HG02678 (cell line): ENCODE results near the gene DYDC2.

Experiments used
- ATAC-seq: cut with Tn5 transposase; IDR thresholded peaks from one replicate; pipeline ENCODE4 v1.9.1; 2021; ENCODE audit warnings: mild to moderate bottlenecking, moderate library complexity; ENCODE audit not compliant: unreplicated experiment

Gene DYDC2

DNA sequence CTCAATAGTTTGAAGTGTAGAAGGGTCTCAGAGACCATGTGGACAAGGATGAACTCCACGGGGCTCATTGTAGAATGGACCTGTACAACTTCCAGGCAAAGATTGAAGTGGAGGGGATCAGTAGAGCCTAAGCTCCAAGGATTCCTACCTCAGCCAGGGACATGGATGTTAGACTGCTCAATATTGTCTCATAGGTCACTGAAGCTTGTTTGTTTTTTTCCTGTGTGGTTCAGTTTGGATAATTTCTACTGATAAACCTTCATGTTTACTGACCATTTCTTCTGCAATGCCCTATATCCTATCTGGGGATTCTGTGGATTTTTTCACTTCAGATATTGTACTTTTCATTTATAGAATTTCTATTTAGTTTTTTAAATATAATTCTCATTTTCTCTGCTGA lies 8.9 kb downstream of the DYDC2 start:
- no peak for ATAC-seq

DNA sequence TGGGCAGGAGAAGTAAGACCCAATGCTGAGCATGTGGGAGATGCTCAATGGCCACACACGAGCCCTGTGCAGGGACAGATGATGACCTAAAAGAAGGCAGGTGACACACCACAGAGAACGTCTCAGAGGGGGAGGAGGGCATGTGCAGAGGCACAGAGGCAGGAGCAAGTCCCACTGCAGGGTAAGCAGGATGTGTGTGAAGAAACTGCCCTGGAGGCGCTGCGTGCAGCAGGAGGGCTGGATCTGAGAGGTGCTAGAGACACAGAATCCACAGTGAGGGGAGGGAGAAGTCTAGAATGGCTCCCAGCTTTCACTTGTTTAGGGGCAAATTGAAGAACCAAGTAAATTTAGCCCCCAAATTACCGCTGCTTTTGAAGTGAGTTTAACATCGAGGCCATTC lies 14.9 kb downstream of the DYDC2 start:
- ATAC-seq = no peak

DNA sequence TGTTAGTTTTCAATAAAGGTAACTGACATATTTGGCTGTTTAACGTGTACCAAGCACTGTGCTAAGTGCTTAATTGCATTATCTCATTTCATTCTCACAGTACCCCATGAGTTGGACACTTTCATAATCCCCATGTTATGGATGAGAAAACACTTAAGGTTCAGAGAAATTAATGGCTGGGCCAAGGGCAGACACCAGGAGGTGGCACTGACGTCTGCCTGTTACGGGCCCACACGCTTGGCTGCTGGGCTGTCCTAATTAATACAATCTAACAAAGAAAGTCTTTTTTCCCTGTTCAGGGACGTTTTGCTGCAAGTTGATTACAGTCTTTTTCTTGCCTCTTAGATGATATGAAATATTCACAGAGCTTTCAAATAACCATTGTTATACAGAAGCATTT lies 16.1 kb downstream of the DYDC2 start:
- no peak for ATAC-seq

GRCh38 chr10:80373502-80373901 lies 16.9 kb downstream of the DYDC2 start:
- no peak for ATAC-seq

GRCh38 chr10:80379701-80380100 lies 23.1 kb downstream of the DYDC2 start:
- ATAC-seq = no peak

DNA sequence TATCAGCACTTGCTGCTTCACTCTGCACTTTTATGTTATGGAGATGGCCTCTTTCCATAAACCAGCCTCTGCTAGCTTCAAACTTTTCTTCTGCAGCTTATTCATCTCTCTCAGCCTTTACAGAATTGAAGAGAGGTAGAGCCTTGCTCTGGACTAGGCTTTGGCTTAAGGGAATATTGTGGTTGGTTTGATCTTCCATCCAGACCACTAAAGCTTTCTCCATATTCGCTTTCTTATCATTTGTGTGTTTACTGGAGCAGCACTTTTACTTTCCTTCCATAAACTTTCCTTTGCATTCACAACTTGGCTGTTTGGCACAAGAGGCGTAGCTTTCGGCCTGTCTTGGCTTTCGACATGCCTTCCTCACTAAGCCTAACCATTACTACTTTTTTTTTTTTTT lies 23.6 kb downstream of the DYDC2 start:
- ATAC-seq = no peak

DNA sequence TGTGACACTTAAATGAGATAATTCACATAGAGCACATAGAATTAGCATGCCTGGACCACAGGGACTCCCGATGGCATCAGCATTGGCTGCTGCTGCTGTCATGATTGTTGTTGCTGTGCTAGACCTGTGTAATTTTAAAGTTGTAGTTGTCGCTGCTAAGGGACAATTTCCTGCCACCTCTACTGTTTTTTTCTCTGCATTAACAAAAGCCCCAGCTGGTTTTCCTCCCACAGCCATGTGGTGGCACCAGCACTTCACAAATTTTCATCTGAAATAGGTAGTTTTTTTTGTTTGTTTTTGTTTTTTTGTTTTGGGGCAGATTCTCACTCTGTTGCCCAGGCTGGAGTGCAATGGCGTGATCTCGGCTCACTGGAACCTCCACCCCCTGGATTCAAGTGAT lies 26.4 kb downstream of the DYDC2 start:
- ATAC-seq = no peak

GRCh38 chr10:80390740-80391139 lies 34.2 kb downstream of the DYDC2 start:
- ATAC-seq = no peak

GRCh38 chr10:80392250-80392649 lies 35.7 kb downstream of the DYDC2 start:
- ATAC-seq = no peak

- no peak for ATAC-seq
Measured at GRCh38 chr10:80394358-80394916, 37.9 kb downstream of the DYDC2 start.

DNA sequence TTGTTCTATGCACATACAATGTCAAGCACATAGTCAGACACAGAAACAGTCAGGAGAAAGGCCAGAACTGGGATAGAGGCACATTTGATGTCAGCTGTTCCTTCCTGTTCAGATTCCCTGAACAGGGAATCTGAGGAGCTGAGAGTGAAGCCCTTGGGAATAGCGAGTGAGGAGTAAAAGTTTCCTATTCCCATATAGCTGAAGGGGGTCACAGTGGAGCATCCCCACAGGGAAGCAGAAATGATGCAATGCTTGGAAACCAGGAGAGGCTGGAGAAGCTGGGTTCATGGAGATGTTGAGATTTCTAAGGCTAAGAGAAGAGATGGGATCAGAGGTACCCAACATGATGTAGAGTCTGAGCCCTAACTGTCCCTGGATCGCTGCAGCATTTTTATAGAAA lies 40.4 kb downstream of the DYDC2 start:
- no peak for ATAC-seq

DNA sequence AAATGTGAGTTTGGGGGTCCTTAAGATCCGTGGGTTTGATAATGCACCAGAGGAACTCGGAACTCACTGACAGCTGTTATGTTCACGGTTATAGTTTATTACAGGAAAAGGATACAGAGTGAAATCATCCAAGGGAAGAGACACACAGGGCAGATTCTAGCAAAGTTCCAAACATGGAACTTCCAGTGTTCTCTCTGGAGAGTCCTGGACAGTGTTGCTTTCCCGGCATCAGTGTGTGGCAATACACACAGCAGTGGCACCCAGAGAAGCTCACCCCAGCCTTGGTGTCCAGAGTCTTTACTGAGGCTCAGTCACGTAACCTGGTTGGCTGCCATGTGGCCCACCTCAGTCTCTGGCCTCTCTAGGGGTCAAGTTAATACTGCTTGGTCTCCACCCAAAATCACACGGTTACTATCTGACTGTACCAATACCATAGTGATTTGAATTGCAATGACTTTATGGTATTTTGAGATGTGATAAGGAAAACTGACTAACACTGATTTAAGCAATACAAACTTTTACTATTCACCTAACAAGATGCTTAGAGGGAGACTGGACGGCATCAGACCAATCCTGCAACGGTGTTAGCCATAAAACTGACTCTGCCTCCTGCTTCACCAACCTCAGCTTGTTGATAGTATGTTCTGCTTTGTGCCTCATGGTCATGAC lies 43.7 kb downstream of the DYDC2 start:
- no peak for ATAC-seq

- no peak for ATAC-seq
Measured at GRCh38 chr10:80405035-80405434, 48.5 kb downstream of the DYDC2 start.

GRCh38 chr10:80405626-80406025 lies 49.0 kb downstream of the DYDC2 start:
- ATAC-seq = no peak

DNA sequence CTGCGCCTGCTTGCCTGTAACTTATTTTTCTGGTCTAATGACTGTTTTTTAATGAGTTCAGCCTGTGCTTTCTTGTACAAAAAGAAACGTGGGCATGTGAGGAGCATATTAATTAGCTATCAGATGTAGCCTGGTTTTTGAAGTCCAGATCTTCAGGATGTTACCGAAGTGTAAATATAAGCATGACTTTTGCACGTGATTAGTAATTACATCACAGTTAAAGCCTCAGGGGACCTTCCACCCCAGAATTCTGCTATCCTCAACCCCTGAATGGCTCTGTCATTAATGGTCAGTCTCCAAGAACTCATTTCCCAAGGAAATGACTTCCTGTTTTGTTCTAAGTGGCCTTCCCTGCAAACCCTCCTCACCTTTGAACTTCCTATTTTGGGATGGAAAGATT lies 49.6 kb downstream of the DYDC2 start:
- no peak for ATAC-seq

DNA sequence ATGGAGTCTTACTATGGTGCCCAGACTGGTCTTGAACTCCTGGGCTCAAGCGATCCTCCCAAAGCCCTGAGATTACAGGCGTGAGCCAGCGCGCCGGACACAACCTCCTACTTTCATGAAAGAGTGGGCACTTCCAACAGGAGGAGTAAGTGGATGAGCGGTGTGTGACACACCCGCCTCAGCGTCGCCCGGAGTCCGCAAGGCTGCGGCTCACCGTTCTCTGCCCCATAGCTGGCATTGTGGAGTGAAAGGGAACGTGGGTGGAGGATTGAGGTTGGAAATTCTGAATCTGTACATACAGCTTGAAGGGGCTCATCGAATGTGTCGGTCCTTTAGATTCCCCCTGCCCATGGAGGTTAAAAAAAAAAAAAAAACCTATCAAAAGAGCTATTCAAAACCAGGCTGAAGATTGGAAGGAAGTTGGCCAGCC lies 51.2 kb downstream of the DYDC2 start:
- peak; percentile 31 for ATAC-seq

DNA sequence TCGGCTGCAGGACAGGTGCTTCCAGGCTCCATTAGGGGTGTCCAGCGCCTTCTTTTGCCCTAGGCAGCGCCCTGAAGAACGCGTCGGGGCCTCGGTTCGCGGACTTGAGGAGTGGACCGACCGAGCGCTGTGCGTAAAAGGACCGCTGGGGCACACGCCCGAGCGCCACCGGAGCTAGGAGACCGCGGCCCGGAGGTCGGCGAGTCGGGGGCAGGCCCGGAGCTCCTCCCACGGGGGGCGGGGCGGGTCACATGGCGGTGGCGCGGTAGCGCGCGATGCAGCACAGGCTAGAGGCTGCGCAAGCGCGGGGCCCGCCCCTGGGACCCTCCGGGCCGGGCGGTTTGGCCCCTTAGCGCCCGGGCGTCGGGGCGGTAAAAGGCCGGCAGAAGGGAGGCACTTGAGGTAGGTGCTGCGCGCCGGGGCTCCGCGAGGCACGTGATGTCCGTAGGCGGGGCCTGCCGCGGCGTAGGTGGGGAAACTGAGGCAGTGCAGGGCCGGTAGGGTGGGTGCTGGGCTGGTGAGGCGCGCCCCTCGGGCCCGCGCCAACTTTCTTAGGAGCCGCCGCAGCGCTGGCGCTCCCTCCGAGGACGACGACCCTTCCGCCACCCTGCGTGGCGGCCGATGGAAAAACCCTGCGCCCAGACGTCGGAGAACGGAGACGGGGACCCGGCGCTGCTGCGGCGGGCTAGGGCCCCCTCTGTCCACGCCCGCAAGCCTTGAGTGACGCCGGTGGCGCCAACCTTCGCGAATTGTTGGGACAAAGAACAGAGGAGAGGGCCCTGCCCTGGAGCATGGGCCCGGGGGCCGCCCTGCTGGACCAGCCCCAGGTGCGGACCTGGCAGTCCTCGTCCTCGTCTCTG lies 51.9 kb downstream of the DYDC2 start, which contains the start of gene PRXL2A:
TSS of gene PRXL2A (plus strand) at position 310 of the 860 bp plus-strand sequence. CDS start 11,917 bp downstream, outside the sequence.
- ATAC-seq = peak; percentile 95

DNA sequence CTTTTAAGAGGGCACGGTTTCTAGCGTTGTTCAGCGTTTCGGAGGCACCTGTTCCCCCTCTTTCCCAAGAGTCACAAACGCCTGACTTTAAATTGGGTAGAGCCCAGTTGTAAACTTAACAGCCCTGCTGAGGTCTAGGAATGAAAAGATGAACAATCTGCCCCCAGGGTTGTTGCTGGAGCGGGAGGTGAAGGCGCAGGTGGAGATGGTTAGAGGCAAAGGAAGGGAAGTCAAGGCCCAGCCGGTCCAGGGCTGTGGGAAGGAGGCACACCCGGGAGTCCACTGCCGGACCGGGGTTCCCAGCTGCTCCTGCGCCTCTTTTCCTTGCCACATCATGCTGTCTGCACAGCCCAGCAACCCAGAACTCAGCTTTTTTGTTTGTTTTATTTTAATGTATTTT lies 52.5 kb downstream of the DYDC2 start:
- no peak for ATAC-seq

- ATAC-seq = no peak
Measured at GRCh38 chr10:80410122-80410521, 53.5 kb downstream of the DYDC2 start.

- no peak for ATAC-seq
Measured at GRCh38 chr10:80410578-80411145, 54.1 kb downstream of the DYDC2 start.

DNA sequence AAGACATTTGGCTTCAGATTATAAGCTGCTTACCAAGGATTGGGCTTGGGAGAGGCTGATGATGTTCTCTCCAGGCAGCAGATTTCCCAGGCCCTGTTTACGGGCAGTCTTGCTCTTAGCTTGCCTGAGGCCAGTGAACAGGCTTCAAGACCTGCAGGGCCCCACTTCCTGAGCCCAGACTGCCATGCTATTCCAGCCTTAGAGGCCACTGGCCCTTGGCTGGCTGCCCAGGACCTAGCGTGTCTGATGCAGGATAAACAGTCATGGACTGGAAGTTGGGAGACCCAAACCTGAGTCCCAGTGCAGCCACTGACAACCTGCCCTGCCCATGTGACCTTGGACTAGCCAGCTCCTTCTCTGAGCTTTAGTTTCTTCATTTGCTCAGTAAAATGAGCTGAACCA lies 54.7 kb downstream of the DYDC2 start:
- no peak for ATAC-seq
